ENCODE results near the gene SDK1.
A peak's percentile ranks its signal among the peaks of the same experiment; 100 is the strongest.
"Not testable (repeated sequence)": the region's sequence is repeated elsewhere in the genome, so short reads cannot be mapped to it uniquely, and the experiment has no call there.

Gene SDK1

DNA sequence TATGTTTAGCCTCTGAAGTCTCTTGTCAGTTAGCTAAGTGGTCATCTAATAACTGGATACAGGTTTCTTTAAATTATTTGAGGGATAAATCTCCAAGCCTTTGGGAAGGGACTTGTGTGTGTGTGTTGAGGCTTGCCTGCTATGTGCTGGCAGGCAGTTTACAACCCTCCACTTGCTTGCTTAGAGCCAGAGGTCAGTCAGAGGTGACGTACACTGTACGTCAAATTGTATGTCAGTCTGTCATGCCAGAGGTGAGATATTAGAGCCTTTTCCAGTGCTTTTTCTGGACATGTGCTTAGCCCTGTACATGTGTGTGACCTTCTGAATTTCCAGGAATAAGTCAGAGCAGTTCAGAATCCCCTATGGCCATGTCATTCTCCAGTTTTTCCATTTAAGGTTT is 438.9 kb downstream of the SDK1 start:
- no peak for DNase-seq (ENCODE audit: low read depth)
- TF ChIP-seq CTCF (conservative IDR thresholded peaks at IDR 0.05; ENCODE audit: control insufficient read depth, insufficient read depth, low read depth, low read length): no peak
- H3K4me3 ChIP-seq (ENCODE audit: control insufficient read depth, low read depth, low read length): no peak overlapping the region

GRCh38 chr7:3747467-3747866 is 446.4 kb downstream of the SDK1 start:
- no peak for DNase-seq (ENCODE audit: low read depth)
- no peak overlapping the region for H3K4me3 ChIP-seq (ENCODE audit: control insufficient read depth, low read depth, low read length)
- no peak for TF ChIP-seq CTCF (conservative IDR thresholded peaks at IDR 0.05; ENCODE audit: control insufficient read depth, insufficient read depth, low read depth, low read length)

GRCh38 chr7:3748389-3748788 is 447.3 kb downstream of the SDK1 start:
- DNase-seq (ENCODE audit: low read depth): no peak
- TF ChIP-seq CTCF (conservative IDR thresholded peaks at IDR 0.05; ENCODE audit: control insufficient read depth, insufficient read depth, low read depth, low read length): no peak
- H3K4me3 ChIP-seq (ENCODE audit: control insufficient read depth, low read depth, low read length): no peak overlapping the region

GRCh38 chr7:3753868-3754267 is 452.8 kb downstream of the SDK1 start:
- no peak overlapping the region for H3K4me3 ChIP-seq (ENCODE audit: control insufficient read depth, low read depth, low read length)
- TF ChIP-seq CTCF (conservative IDR thresholded peaks at IDR 0.05; ENCODE audit: control insufficient read depth, insufficient read depth, low read depth, low read length): no peak
- DNase-seq (ENCODE audit: low read depth): no peak

DNA sequence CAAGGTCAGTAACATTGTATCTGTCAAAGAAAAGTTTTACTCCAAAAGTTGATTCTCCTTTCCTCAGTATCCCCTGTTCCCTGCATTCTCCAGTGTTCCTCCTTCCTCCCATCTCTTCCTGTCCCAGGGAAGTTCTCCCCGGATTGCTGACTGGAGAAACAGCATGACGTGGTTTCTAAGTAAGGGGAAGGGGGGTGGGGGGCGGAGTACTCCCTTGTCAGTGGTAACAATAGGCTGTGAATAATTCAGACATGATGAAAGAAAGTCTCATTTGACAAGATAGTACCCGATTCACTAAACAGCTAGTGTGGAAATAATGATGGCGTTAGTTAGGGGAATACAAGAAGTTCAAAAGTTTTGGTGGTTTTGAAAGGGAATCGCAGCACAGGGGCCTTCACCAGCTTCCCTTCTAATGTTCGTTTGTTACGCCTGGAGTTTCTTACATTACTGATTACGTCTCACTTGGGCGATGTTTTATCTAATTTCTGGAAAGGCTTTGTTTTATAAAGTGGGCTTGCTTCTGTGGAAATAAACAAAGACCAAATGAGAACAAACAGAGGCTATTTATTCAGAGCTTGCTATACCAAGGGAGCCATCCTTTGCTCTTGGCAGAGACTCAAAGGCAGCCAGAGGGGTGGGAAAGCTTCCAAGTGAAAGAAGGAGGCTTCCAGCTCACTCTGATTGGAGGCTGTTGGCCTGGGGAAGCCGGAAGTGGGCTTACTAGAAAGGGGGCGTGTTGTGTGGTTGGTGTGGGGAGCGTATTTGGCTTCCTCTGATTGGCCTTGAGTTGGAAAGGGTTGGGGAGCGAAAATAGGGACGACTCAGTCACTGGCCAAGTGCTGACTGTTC is 453.7 kb downstream of the SDK1 start:
- DNase-seq (ENCODE audit: low read depth): peak; percentile 45
- no peak for TF ChIP-seq CTCF (conservative IDR thresholded peaks at IDR 0.05; ENCODE audit: control insufficient read depth, insufficient read depth, low read depth, low read length)
- H3K4me3 ChIP-seq (ENCODE audit: control insufficient read depth, low read depth, low read length): no peak overlapping the region

DNA sequence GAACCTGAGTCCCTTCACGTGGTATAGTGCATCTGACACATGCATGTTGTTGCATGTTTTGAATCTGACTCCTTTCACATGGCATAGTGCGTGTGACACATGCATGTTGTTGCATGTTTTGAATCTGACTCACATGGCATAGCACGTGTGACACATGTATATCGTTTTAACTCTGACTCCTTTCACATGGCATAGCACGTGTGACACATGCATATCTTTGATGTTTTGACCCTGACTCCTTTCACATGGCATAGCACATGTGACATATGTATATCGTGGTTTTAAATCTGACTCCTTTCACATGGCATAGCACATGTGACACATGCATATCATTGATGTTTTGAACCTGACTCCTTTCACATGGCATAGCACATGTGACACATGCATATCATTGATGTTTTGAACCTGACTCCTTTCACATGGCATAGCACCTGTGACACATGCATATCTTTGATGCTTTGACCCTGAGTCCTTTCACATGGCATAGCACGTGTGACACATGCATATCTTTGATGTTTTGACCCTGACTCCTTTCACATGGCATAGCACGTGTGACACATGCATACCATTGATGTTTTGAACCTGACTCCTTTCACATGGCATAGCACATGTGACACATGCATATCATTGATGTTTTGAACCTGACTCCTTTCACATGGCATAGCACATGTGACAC is 454.9 kb downstream of the SDK1 start:
- not testable (repeated sequence) for DNase-seq (ENCODE audit: low read depth); H3K4me3 ChIP-seq (ENCODE audit: control insufficient read depth, low read depth, low read length)

GRCh38 chr7:3757059-3757458 is 456.0 kb downstream of the SDK1 start:
- DNase-seq (ENCODE audit: low read depth): no peak
- H3K4me3 ChIP-seq (ENCODE audit: control insufficient read depth, low read depth, low read length): no peak overlapping the region
- no peak for TF ChIP-seq CTCF (conservative IDR thresholded peaks at IDR 0.05; ENCODE audit: control insufficient read depth, insufficient read depth, low read depth, low read length)

Measured in fibroblast of mammary gland (primary cell).